Activated naive CD4-positive, alpha-beta T cell treated with anti-CD3 and anti-CD28 coated beads for 36 hours (primary cell): Measurements from ENCODE around the gene STUM. TPM values are rescaled to one million over a fixed set of nuclear protein-coding genes. Genes with fewer than 3 reads are reported as not detected.
A peak's percentile ranks its signal among the peaks of the same experiment; 100 is the strongest.
"Not testable (repeated sequence)": the region's sequence is repeated elsewhere in the genome, so short reads cannot be mapped to it uniquely, and the experiment has no call there.

Experiments used
- CTCF ChIA-PET: fragments of 350-600 bp; sonication (Branson Sonifier 250); formaldehyde crosslinking; loops from one replicate; lab custom pipeline; 2021; ENCODE audit warnings: antibody characterized with exemption; lab: Charles Lee
- DNase-seq: peaks from one replicate; pipeline ENCODE4 v3.0.0-alpha.2; 2020
- H3K27ac Mint-ChIP-seq: one replicate; pipeline ENCODE4 v1.8.0; 2021; ENCODE audit warnings: mild to moderate bottlenecking, mixed read lengths
- H3K27me3 Mint-ChIP-seq: one replicate; pipeline ENCODE4 v1.8.0; 2021; ENCODE audit warnings: low read depth, mixed read lengths
- H3K36me3 Mint-ChIP-seq: one replicate; pipeline ENCODE4 v1.8.0; 2021; ENCODE audit warnings: low read depth, mixed read lengths
- H3K4me1 Mint-ChIP-seq: one replicate; pipeline ENCODE4 v1.8.0; 2021; ENCODE audit warnings: low read depth, mixed read lengths
- H3K4me3 Mint-ChIP-seq: one replicate; pipeline ENCODE4 v1.8.0; 2021; ENCODE audit warnings: mild to moderate bottlenecking, moderate library complexity, mixed read lengths
- H3K9me3 Mint-ChIP-seq: one replicate; pipeline ENCODE4 v1.8.0; 2021; ENCODE audit warnings: mixed read lengths
- intact Hi-C: fragments of 100-400 bp; cut with micrococcal nuclease; formaldehyde crosslinking; loops from one replicate; pipeline ENCODE4 v1.15.1; 2023
- total RNA-seq, 2 experiments: library from RNA; stranded (reverse); gene quantifications; one replicate each; pipeline ENCODE4 v1.2.3, GENCODE V29; 2021

STUM gene
- total RNA-seq, 2 experiments from 2014 or later = not detected

GRCh38 chr1:226611980-226612379 is 63.4 kb downstream of the STUM start:
- DNase-seq, H3K4me1 Mint-ChIP-seq, H3K9me3 Mint-ChIP-seq, H3K27ac Mint-ChIP-seq, CTCF ChIA-PET, intact Hi-C loops, H3K4me3 Mint-ChIP-seq, H3K36me3 Mint-ChIP-seq, H3K27me3 Mint-ChIP-seq: not testable (repeated sequence)

- DNase-seq = no peak
- no peak overlapping the region for H3K27ac Mint-ChIP-seq
- no peaks in the 10 kb centered on the region for H3K9me3 Mint-ChIP-seq
- CTCF ChIA-PET = no interaction called here
- H3K27me3 Mint-ChIP-seq = no peaks in the 10 kb centered on the region
- H3K4me3 Mint-ChIP-seq = no peak overlapping the region
- H3K36me3 Mint-ChIP-seq = no peaks in the 10 kb centered on the region
- H3K4me1 Mint-ChIP-seq = no peaks in the 10 kb centered on the region
- intact Hi-C loops = no loop called here
Measured at GRCh38 chr1:226615876-226616275, 67.3 kb downstream of the STUM start.

GRCh38 chr1:226616636-226617035 is 68.1 kb downstream of the STUM start:
- Mint-ChIP-seq H3K27ac (no peak overlapping the region), H3K36me3 (no peaks in the 10 kb centered on the region), H3K4me3 (no peak overlapping the region), H3K9me3 (no peaks in the 10 kb centered on the region), H3K4me1 (no peaks in the 10 kb centered on the region), H3K27me3 (no peaks in the 10 kb centered on the region)
- no peak for DNase-seq
- CTCF ChIA-PET = no interaction called here
- intact Hi-C loops = no loop called here

- Mint-ChIP-seq H3K36me3 (no peaks in the 10 kb centered on the region), H3K27me3 (no peaks in the 10 kb centered on the region), H3K27ac (no peak overlapping the region), H3K4me1 (no peaks in the 10 kb centered on the region), H3K9me3 (no peaks in the 10 kb centered on the region), H3K4me3 (no peak overlapping the region)
- CTCF ChIA-PET = no interaction called here
- intact Hi-C loops = no loop called here
- no peak for DNase-seq
Measured at GRCh38 chr1:226617109-226617508, 68.5 kb downstream of the STUM start.

GRCh38 chr1:226617719-226618118 is 69.2 kb downstream of the STUM start:
- intact Hi-C loops, H3K9me3 Mint-ChIP-seq, H3K4me1 Mint-ChIP-seq, DNase-seq, H3K36me3 Mint-ChIP-seq, H3K4me3 Mint-ChIP-seq, H3K27me3 Mint-ChIP-seq, H3K27ac Mint-ChIP-seq: not testable (repeated sequence)
- CTCF ChIA-PET = interaction anchor here (1.2 kb wide), 1 partner anchor 9 kb away, joined by 7 read pairs; no protein-coding TSS in a partner anchor

- intact Hi-C loops = no loop called here
- H3K36me3 Mint-ChIP-seq = no peaks in the 10 kb centered on the region
- no peaks in the 10 kb centered on the region for H3K4me1 Mint-ChIP-seq
- H3K4me3 Mint-ChIP-seq = no peak overlapping the region
- no peak overlapping the region for H3K27ac Mint-ChIP-seq
- no peaks in the 10 kb centered on the region for H3K27me3 Mint-ChIP-seq
- DNase-seq = no peak
- CTCF ChIA-PET = interaction anchor here (1.2 kb wide), 1 partner anchor 10 kb away, joined by 7 read pairs; no protein-coding TSS in a partner anchor
- H3K9me3 Mint-ChIP-seq = no peaks in the 10 kb centered on the region
Measured at GRCh38 chr1:226618380-226618779, 69.8 kb downstream of the STUM start.

GRCh38 chr1:226619031-226619430 is 70.5 kb downstream of the STUM start:
- Mint-ChIP-seq H3K4me3 (no peak overlapping the region), H3K4me1 (no peaks in the 10 kb centered on the region), H3K9me3 (no peaks in the 10 kb centered on the region), H3K36me3 (no peaks in the 10 kb centered on the region), H3K27ac (no peak overlapping the region), H3K27me3 (no peaks in the 10 kb centered on the region)
- intact Hi-C loops = no loop called here
- CTCF ChIA-PET = interaction anchor here (0.6 to 1.2 kb wide), 2 partner anchors 10 to 71 kb away, joined by 4 to 7 read pairs; no protein-coding TSS in a partner anchor
- DNase-seq = no peak

- intact Hi-C loops = no loop called here
- H3K4me3 Mint-ChIP-seq = no peak overlapping the region
- H3K4me1 Mint-ChIP-seq = peaks cover 10% of the 10 kb centered on the region
- H3K36me3 Mint-ChIP-seq = peaks cover 4% of the 10 kb centered on the region
- peaks cover 4% of the 10 kb centered on the region for H3K9me3 Mint-ChIP-seq
- no peak overlapping the region for H3K27ac Mint-ChIP-seq
- no peaks in the 10 kb centered on the region for H3K27me3 Mint-ChIP-seq
- no peak for DNase-seq
- CTCF ChIA-PET = no interaction called here
Measured at GRCh38 chr1:226622012-226622411, 73.4 kb downstream of the STUM start.

- H3K4me1 Mint-ChIP-seq = peaks cover 25% of the 10 kb centered on the region
- no peaks in the 10 kb centered on the region for H3K27me3 Mint-ChIP-seq
- CTCF ChIA-PET = interaction anchor here (0.6 to 1.0 kb wide), 2 partner anchors 9 to 202 kb away, joined by 3 read pairs; no protein-coding TSS in a partner anchor
- no peak overlapping the region for H3K4me3 Mint-ChIP-seq
- H3K36me3 Mint-ChIP-seq = peaks cover 10% of the 10 kb centered on the region
- peaks cover 17% of the 10 kb centered on the region for H3K9me3 Mint-ChIP-seq
- no peak for DNase-seq
- intact Hi-C loops = no loop called here
- no peak overlapping the region for H3K27ac Mint-ChIP-seq
Measured at GRCh38 chr1:226624526-226624925, 76.0 kb downstream of the STUM start.

GRCh38 chr1:226625326-226625725 is 76.8 kb downstream of the STUM start:
- H3K9me3 Mint-ChIP-seq = peaks cover 17% of the 10 kb centered on the region
- no peak overlapping the region for H3K4me3 Mint-ChIP-seq
- intact Hi-C loops = loop anchor here (5.0 kb wide), 1 partner anchor 78 kb away; the partner anchor contains the start of gene STUM
- peaks cover 10% of the 10 kb centered on the region for H3K36me3 Mint-ChIP-seq
- no peak for DNase-seq
- no peaks in the 10 kb centered on the region for H3K27me3 Mint-ChIP-seq
- no peak overlapping the region for H3K27ac Mint-ChIP-seq
- CTCF ChIA-PET = interaction anchor here (0.6 to 1.6 kb wide), 4 partner anchors 64 to 366 kb away, joined by 3 to 8 read pairs (median 5); no protein-coding TSS in a partner anchor
- peaks cover 25% of the 10 kb centered on the region for H3K4me1 Mint-ChIP-seq

GRCh38 chr1:226625832-226626576 is 77.4 kb downstream of the STUM start:
- Mint-ChIP-seq H3K27me3 (no peaks in the 10 kb centered on the region), H3K36me3 (peaks cover 10% of the 10 kb centered on the region), H3K4me1 (peaks cover 25% of the 10 kb centered on the region), H3K4me3 (peak overlapping the region; percentile 10), H3K27ac (peak overlapping the region; percentile 68), H3K9me3 (peaks cover 17% of the 10 kb centered on the region)
- DNase-seq = no peak
- CTCF ChIA-PET = interaction anchor here (0.6 to 2.1 kb wide), 43 partner anchors 9 to 782 kb away, joined by 3 to 16 read pairs (median 4); partner anchors contain the start of gene STUM
- intact Hi-C loops = loop anchor here (1.0 to 5.0 kb wide), 7 partner anchors 61 to 917 kb away; partner anchors contain the start of genes COQ8A and STUM

- Mint-ChIP-seq H3K36me3 (peaks cover 10% of the 10 kb centered on the region), H3K4me3 (peak overlapping the region; percentile 10), H3K4me1 (peaks cover 25% of the 10 kb centered on the region), H3K9me3 (peaks cover 17% of the 10 kb centered on the region), H3K27me3 (no peaks in the 10 kb centered on the region), H3K27ac (peak overlapping the region; percentile 68)
- intact Hi-C loops = loop anchor here (1.0 to 5.0 kb wide), 7 partner anchors 61 to 916 kb away; partner anchors contain the start of genes COQ8A and STUM
- CTCF ChIA-PET = interaction anchor here (0.6 to 2.1 kb wide), 41 partner anchors 9 to 781 kb away, joined by 3 to 16 read pairs (median 4); partner anchors contain the start of gene STUM
- peak; percentile 90 for DNase-seq
Measured at GRCh38 chr1:226626577-226626956, 78.0 kb downstream of the STUM start.
